Muscle of leg (tissue), 16 donors: ENCODE data around the gene RBM10. TPM values are rescaled to one million over a fixed set of nuclear protein-coding genes. Genes with fewer than 3 reads are reported as not detected.
"Not testable (repeated sequence)": the region's sequence is repeated elsewhere in the genome, so short reads cannot be mapped to it uniquely, and the experiment has no call there.

Experiments used
- DNase-seq: peaks from one replicate; pipeline ENCODE4 v3.0.0; 2013
- H3K27ac ChIP-seq: one replicate; pipeline ENCODE4 v1.5.1; 2013; ENCODE audit warnings: mild to moderate bottlenecking, low read length, control low read depth
- H3K27me3 ChIP-seq: one replicate; pipeline ENCODE4 v1.6.1; 2013; ENCODE audit warnings: low read length; ENCODE audit not compliant: control insufficient read depth, insufficient read depth
- H3K36me3 ChIP-seq: one replicate; pipeline ENCODE4 v1.6.1; 2013; ENCODE audit warnings: low read length; ENCODE audit not compliant: control insufficient read depth, insufficient read depth
- H3K4me1 ChIP-seq: one replicate; pipeline ENCODE4 v1.6.1; 2013; ENCODE audit warnings: low read length; ENCODE audit not compliant: control insufficient read depth, insufficient read depth
- H3K4me3 ChIP-seq: one replicate; pipeline ENCODE4 v1.5.1; 2013; ENCODE audit warnings: low read length, control low read depth
- H3K9me3 ChIP-seq: replicated peaks from 2 replicates; pipeline ENCODE4 v1.6.1; 2013; ENCODE audit warnings: low read depth, low read length; ENCODE audit not compliant: control insufficient read depth
- WGBS: methylation state at CpG from one replicate; pipeline ENCODE4 v1.1.5; 2013; ENCODE audit warnings: missing lambda C conversion rate; ENCODE audit not compliant: insufficient coverage; 5-methylcytosine and 5-hydroxymethylcytosine counted together
- long read RNA-seq, 11 donors: transcript quantifications; one replicate each; lab custom pipeline, GENCODE V29; 2026
- polyA plus RNA-seq, 8 donors: library from polyadenylated mRNA; unstranded; fragments of 120-200 nt; gene quantifications; one replicate each; pipeline versions ENCODE4 v1.2.1 to v1.2.3, GENCODE V29; 2013; ENCODE audit warnings: inconsistent platforms in 1 of 8, low replicate concordance in 1 of 8; ENCODE audit not compliant: insufficient read length in 8 of 8, insufficient read depth in 1 of 8
- total RNA-seq: library from RNA; stranded (reverse); fragments of 120-200 nt; gene quantifications from one replicate; pipeline ENCODE4 v1.2.4, GENCODE V29; 2013

RBM10 gene, protein sequence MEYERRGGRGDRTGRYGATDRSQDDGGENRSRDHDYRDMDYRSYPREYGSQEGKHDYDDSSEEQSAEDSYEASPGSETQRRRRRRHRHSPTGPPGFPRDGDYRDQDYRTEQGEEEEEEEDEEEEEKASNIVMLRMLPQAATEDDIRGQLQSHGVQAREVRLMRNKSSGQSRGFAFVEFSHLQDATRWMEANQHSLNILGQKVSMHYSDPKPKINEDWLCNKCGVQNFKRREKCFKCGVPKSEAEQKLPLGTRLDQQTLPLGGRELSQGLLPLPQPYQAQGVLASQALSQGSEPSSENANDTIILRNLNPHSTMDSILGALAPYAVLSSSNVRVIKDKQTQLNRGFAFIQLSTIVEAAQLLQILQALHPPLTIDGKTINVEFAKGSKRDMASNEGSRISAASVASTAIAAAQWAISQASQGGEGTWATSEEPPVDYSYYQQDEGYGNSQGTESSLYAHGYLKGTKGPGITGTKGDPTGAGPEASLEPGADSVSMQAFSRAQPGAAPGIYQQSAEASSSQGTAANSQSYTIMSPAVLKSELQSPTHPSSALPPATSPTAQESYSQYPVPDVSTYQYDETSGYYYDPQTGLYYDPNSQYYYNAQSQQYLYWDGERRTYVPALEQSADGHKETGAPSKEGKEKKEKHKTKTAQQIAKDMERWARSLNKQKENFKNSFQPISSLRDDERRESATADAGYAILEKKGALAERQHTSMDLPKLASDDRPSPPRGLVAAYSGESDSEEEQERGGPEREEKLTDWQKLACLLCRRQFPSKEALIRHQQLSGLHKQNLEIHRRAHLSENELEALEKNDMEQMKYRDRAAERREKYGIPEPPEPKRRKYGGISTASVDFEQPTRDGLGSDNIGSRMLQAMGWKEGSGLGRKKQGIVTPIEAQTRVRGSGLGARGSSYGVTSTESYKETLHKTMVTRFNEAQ
- 29.2 TPM for total RNA-seq
- polyA plus RNA-seq: 10 to 100 TPM; 33.3 to 48.1 (median 41.3) TPM
- long read RNA-seq, donor 1: 0 reads
- long read RNA-seq, donor 2: 0 reads
- long read RNA-seq, donor 3: 0 reads
- long read RNA-seq, donor 4: 0 reads
- long read RNA-seq, donor 5, transcript RBM10-203 (24 exons, 3,747 nt): major isoform, 6 of 19 reads
- long read RNA-seq, donor 5, partial matches to known transcripts: 12 of 19 reads
- long read RNA-seq, donor 5, other reads (novel, unspliced or antisense): 0 of 19 reads
- long read RNA-seq, donor 6, partial matches to known transcripts: 0 of 2 reads
- long read RNA-seq, donor 6, other reads (novel, unspliced or antisense): 0 of 2 reads
- long read RNA-seq, donor 7, partial matches to known transcripts: 7 of 8 reads
- long read RNA-seq, donor 7, other reads (novel, unspliced or antisense): 0 of 8 reads
- long read RNA-seq, donor 8, partial matches to known transcripts: 7 of 7 reads
- long read RNA-seq, donor 8, other reads (novel, unspliced or antisense): 0 of 7 reads
- long read RNA-seq, donor 9, partial matches to known transcripts: 0 of 1 reads
- long read RNA-seq, donor 9, other reads (novel, unspliced or antisense): 0 of 1 reads
- long read RNA-seq, donor 10, partial matches to known transcripts: 0 of 1 reads
- long read RNA-seq, donor 10, other reads (novel, unspliced or antisense): 0 of 1 reads
- long read RNA-seq, donor 11, partial matches to known transcripts: 9 of 10 reads
- long read RNA-seq, donor 11, other reads (novel, unspliced or antisense): 0 of 10 reads

DNA sequence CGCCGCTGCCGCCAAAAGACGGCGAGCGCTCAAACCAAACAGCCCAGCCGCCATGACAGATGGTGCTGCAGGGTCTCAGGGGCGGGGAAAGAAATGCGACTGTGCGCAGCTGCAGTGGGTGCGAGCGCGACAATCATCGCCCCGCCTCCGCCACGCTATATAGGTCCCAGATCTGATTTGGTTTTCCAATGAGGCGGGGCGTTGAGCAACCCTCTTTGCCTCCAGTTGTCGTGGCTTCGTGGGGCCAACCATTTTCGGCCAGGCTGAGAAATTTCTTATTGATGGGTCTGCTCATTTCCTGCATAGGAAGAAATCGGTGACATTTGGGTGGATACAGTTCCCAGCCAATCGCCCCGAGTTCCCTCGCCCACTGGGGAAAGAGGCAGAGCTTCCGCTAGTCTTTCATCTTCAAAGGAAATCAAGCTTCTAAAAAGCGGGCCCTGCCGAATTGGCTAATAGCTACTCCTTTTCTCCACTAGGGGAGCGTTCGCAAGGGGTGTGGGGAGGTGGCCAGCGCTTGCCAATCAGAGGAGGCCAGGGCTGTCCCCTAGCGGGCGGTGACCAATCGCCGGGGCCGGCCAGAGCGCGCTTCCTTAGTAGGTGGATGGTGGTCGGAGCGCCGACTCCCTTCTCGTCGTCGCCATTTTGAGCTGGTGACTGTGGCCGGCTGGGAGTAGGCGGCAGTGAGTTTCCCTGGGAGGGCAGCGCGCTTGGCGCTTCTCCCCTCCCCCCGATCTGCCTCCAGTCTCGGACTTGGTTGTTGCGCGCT is at the start of gene RBM10, which contains the start of gene NDUFB11:
Gene RBM10 (plus strand): TSS at position 596 of the 769 bp plus-strand sequence. CDS start 2,261 bp downstream, outside the sequence.
Gene NDUFB11 (minus strand): TSS at position 77 of the 769 bp plus-strand sequence. CDS start 23 bp downstream, at position 54.
- H3K4me1 ChIP-seq: peaks cover 19% of the 10 kb centered on the region
- peaks cover 10% of the 10 kb centered on the region for H3K9me3 ChIP-seq
- peak within 1 kb of the TSS; percentile 84 for H3K4me3 ChIP-seq
- H3K27ac ChIP-seq: peak within 1 kb of the TSS; percentile 99
- DNase-seq: peak; percentile 98
- H3K36me3 ChIP-seq: peaks cover 18% of the 10 kb centered on the region
- H3K27me3 ChIP-seq: peaks cover 56% of the 10 kb centered on the region
- WGBS: 32% methylated on average over 39 of the region's 54 CpGs

DNA sequence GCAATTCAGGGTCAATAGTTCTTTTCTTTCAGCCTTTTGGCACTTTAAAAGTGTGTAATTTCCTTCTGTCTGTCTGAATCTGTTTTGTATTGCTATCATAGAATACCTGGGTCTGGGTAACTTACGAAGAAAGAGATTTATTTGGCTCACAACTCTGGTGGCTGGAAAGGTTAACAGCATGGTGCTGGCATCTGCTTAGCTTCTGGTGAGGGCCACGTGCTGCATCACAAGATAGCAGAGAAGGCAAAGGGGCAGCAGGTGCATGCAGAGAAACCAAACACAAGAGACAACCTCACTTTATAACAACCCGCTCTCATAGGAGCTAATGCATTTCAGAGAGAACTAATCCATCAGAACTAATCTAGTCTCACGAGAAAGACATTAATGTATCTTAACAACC is 48.0 kb upstream of the RBM10 start:
- no peak overlapping the region for H3K4me3 ChIP-seq
- peaks cover 27% of the 10 kb centered on the region for H3K27me3 ChIP-seq
- no peak overlapping the region for H3K27ac ChIP-seq
- DNase-seq: no peak
- no peaks in the 10 kb centered on the region for H3K36me3 ChIP-seq
- WGBS: 50% methylated on average over 1 of the region's 4 CpGs
- no peaks in the 10 kb centered on the region for H3K4me1 ChIP-seq
- H3K9me3 ChIP-seq: no peaks in the 10 kb centered on the region

DNA sequence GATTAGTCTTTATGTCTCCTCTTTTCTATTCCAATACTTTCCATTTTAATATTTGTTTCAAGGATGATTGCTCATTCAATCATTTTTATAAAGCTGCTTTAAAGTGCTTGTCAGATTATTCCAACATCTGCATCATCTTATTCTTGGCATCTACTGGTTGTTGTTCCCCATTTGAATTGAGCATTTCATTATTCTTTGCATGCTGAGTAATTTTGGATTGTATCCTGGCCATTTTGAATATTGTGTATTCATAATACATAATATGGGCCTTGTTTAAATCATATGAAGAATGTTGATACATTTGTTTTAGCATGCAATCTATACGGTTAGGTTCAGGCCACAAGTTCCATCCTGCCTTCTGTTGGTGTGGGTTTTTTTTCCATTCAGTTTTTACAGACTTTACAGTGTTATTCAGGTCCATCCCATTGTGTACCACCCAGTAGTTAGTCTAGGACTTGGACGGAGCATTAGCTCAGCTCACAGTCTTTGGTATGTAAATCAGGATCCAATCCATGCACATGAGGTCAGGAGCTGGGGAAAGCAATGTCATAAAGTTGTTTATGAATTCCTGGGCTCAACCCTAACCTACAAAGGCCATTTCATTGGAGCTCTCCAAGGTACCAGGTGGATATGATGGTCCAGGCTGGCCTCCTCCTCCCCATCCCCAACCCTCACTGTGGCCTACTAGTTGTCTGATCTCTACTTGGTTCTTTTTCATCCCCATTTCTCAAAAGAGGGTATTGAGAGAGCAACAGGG is 46.5 kb upstream of the RBM10 start:
- H3K9me3 ChIP-seq: no peaks in the 10 kb centered on the region
- H3K27ac ChIP-seq: no peak overlapping the region
- no peak overlapping the region for H3K4me3 ChIP-seq
- H3K27me3 ChIP-seq: peaks cover 34% of the 10 kb centered on the region
- DNase-seq: no peak
- H3K4me1 ChIP-seq: no peaks in the 10 kb centered on the region
- no peaks in the 10 kb centered on the region for H3K36me3 ChIP-seq
- WGBS: no CpG with 5 or more reads among the region's 2 CpGs

DNA sequence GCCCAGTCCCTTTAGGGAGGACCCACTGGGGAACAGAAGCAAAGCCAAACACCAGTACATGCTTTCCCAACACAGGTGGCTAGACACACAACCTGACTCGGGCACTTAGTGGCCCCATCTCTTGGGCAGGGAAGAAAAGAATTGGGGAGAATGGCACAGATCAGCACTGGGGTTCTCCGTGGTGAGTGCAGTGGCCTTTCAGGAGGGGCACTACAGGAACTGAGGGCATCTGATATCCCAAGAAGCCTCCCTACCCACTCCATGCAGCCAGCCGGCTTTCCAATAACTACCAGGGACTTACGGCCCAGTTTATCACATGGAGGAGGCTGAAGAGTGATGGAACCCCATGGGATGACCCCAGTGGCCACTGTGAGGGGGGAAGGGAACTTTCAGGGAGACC is 43.8 kb upstream of the RBM10 start:
- WGBS: no CpG with 5 or more reads among the region's 4 CpGs
- Histone ChIP-seq H3K4me1 (no peaks in the 10 kb centered on the region), H3K4me3 (no peak overlapping the region), H3K27me3 (peaks cover 37% of the 10 kb centered on the region), H3K27ac (no peak overlapping the region), H3K9me3 (no peaks in the 10 kb centered on the region), H3K36me3 (no peaks in the 10 kb centered on the region)
- DNase-seq: no peak

DNA sequence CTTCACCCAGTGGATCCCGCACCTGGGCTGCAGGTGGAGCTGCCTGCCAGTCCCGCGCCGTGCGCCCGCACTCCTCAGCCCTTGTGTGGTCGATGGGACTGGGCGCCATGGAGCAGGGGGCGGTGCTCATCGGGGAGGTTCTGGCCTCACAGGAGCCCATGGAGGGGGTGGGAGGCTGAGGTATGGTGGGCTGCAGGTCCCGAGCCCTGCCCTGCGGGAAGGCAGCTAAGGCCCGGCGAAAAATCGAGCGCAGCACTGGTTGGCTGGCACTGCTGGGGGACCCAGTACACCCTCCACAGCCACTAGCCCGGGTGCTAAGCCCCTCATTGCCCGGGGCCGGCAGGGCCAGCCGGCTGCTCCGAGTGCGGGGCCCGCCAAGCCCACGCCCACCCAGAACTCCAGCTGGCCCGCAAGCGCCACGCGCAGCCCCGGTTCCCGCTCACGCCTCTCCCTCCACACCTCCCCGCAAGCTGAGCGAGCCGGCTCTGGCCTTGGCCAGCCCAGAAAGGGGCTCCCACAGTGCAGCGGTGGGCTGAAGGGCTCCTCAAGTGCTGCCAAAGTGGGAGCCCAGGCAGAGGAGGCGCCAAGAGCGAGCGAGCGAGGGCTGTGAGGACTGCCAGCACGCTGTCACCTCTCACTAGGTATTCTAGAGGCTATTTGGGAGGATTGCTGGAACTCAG is 33.9 kb upstream of the RBM10 start:
- not testable (repeated sequence) for DNase-seq, H3K4me1 ChIP-seq, H3K4me3 ChIP-seq, H3K9me3 ChIP-seq, H3K36me3 ChIP-seq, H3K27ac ChIP-seq
- 91% methylated on average over 9 of the region's 40 CpGs for WGBS
- peaks cover 30% of the 10 kb centered on the region for H3K27me3 ChIP-seq

DNA sequence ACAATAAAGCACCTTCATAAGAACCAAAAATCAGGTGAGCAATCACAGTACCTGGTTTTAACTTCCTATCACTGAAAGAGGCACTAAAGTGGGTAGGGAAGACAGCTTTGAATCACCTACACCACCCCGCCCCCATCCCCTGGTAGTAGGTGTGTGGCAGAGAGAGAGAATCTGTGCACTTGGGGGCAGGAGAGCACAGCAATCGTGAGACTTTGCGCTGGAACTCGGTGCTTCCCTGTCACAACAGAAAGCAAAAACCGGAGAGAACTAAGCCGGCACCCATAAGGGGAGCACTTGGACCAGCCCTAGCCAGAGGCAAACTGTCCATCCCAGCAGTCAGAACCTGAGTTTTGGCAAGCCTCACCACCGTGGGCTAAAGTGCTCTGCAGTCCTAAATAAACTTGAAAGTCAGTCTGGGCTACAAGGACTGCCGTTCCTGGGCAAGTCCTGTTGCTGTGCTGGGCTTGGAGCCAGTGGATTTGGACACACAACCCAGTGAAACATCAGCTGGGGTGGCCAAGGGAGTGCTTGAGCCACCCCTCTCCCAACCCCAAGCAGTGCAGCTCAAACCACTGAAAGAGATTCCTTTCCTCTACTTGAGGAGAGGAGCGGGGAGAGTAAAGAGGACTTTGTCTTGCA is 32.6 kb upstream of the RBM10 start:
- Histone ChIP-seq H3K27me3 (peaks cover 30% of the 10 kb centered on the region), H3K36me3 (no peaks in the 10 kb centered on the region), H3K9me3 (no peaks in the 10 kb centered on the region), H3K4me3 (no peak overlapping the region), H3K4me1 (no peaks in the 10 kb centered on the region), H3K27ac (no peak overlapping the region)
- DNase-seq: no peak
- WGBS: 71% methylated on average over 7 of the region's 9 CpGs

DNA sequence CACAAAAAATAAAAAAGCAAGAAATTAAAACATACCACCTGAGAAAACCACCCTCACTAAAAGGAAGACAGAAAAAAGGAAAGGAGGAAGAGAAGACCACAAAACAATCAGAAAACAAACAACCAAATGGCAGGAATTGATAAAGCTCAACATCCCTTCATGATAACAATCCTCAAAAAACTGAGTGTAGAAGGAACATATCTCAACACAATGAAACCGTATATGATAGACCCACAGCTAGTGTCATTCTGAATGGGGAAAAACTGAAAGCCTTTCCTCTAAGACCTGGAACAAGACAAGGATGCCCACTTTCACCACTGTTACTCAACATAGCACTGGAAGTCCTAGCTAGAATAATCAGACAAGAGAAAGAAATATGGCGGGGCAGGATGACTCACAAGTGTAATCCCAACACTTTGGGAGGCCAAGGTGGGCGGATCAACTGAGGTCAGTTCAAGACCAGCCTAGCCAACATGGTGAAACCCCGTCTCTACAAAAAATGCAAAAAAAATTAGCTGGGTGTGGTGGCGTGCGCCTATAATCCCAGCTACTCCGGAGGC is 28.4 kb upstream of the RBM10 start:
- not testable (repeated sequence) for H3K27ac ChIP-seq, H3K36me3 ChIP-seq, H3K9me3 ChIP-seq, DNase-seq, H3K4me3 ChIP-seq, H3K4me1 ChIP-seq
- 86% methylated on average over 4 of the region's 7 CpGs for WGBS
- H3K27me3 ChIP-seq: peaks cover 36% of the 10 kb centered on the region
